Stimulated activated CD4-positive, alpha-beta T cell treated with anti-CD3 and anti-CD28 coated beads, Interleukin-15, amount 100 ng/mL, for 48 hours (primary cell): ENCODE results near the gene DNASE1.
"Not testable (repeated sequence)": the region's sequence is repeated elsewhere in the genome, so short reads cannot be mapped to it uniquely, and the experiment has no call there.

Experiments
- DNase-seq, 2 donors: peaks; one replicate each; pipeline ENCODE4 v3.0.0-alpha.2; 2020; ENCODE audit warnings: low read depth in 2 of 2

Gene DNASE1

DNA sequence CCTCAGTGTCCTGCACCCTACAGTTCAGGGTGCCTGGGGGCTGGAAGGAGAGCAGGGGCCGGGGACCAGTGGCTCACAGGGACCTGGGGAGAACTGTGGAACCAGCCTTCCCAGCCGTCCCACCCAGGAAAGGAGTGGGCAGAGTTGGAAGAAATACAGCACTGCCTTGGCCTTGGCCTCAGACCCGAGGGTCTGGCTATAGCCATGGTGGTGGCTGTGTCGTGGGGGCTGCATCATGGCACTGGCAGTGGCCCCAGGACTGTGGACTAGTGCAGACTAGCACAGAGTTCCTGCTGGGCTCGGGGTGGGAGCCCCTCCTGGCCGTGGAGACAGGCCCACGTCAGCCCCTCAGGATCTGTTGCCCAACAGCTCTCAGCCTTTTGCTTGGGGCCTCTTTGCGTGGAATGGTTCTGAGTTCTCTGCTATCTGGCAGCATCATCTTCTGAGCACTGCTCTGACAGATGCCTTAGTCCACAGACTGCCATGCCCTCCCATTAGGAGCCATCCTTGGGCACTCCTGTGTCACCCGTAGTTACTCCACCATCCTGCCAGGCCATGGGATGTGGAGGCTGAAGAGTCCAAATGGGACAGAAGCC is 12.6 kb upstream of the DNASE1 start:
- no peak for DNase-seq

DNA sequence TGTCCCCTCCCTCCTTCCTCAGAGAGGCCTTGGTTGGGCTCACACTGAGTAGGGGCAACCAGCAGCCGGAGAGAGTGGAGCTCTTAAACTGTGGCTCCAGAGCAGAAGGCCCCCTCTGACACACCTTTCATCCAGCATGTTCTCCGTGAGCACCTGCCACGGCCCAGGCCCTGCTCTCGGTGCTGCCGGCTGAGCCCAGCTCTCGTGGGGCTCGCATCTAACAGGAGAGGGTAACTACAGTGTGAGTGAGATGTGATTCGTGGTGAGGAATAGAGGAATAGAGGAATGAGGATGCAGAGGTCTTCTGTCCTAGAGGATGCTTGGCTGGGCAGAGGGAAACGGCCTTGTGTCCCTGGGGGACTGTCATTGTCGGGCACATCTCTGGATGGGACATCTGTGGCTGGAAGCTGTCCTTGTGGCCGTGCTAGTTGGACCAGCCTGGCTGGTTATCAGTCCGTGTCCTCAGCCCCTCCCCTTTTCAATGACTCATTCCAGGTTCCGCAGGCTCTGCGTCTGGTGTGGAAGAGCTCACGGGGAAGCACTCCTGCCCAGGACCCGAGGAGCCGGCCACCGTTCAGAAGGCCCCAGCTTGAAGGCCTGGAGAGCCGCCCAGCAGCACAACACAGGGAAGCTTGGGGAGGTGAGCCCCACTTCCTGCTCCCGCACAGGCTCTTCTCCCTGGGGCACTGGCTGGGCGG is 11.9 kb upstream of the DNASE1 start:
- DNase-seq: no peak

DNA sequence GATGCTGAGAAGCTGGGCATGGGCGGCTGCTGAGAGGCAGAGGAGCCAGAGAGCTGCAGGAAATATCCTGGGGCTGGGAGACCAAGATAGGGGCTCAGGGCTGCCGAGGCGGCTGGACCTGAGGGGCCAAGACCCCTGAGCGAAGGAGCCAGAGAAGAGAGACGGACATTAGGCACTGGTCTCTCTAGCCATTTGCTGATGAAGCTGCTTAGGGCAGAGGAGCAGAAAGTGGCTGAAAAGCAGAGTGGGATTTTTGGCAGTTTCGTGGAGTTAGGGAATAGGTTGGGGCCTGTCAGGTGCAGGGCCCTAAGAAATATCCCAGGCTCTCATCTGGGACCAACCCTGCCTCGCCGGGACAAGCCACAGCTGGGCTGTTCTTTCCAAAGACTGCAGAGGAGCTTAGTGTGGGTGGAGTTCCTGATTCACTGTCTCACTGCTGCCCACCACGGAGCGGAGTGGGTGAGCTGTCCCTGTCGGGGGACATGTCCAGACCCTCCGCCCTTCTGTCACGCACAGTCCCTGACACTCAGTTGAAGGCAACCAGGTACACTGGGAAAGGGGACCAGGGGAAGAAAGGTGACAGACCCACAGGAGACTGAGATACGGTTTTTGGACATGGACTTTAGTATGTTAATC is 11.3 kb upstream of the DNASE1 start:
- DNase-seq: no peak

DNA sequence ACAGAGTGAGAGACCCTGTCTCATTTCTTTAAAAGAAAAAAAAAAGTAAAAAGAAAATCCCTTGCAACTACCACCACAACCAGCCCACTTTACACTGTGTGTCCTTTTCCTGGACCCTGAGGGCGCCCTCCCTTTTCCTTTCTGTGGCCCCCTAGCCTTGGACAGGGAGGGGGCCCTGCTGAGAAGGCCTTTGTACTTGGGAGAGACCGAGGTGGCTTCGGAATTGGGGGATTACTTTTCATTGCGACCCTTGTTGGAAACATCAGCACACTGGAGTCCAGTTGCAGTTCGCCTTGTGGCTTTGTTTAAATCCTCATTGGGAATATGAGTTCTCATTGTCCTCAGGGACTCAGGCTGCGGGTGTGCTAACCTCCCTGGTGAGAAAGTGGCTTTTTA is 9.4 kb upstream of the DNASE1 start:
- DNase-seq: no peak

DNA sequence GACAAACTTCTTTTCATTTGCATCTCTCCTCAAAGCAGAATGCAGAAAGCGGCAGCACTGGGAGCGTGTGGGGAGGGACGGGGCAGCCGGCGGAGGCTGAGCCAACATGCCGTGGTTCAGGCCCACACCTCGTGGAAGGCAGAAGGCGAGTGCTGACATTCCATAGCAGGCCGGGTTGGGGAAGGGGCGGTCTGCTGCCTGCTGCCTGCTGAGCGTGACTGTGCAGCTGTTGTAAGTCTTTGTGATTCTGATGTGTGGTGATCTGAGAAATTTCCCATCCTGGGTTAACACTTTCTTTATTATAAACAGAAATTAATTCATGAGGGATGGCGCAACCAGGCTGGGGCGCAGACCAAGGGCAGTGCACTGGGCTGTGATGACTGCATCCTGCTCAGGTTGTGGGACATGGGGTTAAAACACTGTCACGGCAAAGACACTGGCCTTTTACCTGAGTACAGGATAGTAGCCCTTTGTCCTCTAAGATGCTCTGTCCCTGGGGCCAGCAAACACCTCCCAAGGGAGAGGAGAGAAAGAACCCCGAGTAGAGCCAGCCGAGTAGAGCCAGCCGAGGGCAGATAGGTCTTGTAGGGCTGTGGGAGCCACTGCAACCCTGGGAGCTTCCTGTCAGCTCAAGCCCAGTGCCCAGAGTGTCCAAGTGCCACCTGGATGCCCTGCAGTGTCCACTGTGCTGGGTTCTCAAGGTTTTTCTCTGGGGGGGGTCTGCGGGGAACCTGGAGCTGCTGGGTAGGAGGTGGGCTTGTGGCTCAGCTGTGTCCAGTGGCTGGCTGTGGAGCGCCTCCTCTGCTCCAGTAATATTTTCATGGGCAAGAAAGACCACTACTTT is 8.8 kb upstream of the DNASE1 start:
- no peak for DNase-seq

DNA sequence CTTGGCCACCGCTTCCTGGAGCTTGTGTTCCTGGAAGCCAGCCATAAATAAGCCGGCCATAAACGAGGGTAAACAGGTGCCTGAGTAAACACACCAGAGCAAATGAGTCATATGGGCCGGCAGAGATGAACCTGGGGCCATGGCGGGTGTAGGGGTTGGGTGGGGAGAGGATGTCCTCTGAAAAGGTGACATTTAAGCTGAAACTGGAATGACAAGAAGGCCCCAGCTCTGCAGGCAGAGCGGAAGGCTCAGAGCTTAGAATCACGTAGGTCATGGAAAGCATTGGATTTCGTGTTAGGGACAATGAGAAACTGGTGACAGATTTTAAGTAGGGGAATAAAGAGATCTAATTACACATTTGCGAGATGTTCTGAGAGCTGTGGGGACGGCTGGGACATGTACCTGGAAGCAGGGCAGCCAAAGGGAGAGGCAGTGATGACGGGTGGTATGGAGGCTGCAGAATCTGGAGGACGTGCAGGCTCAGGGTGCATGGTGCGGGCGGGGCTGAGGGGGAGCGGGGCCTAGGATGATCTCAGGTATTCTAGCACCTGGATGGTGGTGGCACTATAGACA is 8.1 kb upstream of the DNASE1 start:
- DNase-seq: no peak

DNA sequence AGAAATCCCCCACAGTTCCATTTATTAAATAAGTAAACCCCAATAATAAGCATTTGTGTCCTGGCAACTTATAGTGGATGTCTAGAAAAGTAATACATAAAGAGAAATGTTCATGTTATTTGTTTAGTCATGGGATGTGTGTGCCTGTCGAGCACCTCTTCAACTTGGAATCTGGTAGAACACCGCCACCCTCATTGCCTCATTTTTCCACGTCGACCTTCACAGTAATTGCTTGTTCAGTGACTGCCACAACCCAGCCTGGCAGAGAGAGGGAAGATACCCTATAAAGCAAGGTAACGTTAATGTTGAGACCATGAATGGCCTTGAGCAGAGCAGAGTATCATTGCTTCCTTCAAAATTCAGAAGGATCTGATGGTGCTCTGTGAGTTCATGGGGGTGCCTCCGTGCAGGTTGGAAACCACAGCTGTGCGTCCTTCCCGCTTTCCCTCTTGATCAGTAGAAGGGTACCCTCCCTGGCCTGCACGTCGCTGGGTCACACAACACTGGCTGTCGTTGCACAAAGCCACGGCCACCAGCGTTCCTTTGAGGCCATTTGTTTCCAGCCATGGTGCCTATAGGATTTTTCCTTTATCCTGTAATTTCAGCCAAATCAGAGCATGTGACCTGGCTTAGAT is 3.7 kb upstream of the DNASE1 start:
- DNase-seq: no peak

DNA sequence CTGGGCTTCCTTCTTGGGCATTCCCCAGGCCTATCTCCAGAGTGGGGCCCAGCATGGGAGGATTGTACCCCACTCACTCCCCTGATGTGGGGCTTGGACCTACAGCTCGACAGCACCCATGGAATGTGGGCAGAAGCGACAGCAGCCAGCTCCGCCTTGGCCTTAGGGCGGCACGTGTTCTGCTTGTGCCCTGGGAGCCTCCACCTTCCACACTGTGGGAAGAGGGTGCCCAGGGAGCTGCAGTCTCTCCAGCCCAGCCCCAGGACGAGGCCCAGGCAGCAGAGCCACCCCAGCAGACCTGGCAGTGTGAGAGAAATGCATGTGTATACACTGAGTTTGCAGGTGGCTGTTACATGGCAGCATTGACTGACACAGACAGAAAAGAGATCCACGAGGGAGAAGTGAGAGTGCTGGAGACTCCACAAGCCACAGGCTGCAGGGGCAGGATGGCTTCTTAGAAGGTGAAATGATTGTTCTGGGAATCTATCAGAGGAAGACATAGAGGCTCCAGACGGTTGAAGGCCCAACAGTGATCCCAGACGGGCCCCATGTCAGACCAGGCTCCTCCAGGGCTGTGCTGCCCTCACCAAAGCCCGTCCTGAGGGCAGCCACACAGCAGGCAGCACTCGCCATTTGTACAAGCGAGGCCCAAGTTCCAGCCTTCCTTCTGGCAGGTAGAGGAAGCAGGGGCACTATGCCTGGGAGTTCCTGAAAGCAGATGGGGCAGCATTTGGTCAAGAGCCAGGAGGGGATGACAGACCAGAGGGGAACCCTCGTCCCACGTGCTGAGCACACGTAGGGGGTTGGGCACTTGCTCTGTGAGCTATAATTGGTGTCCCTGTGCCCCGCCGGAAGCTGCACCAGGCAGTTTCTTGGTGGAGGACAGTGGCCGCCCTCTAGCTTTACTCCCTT is 2.8 kb upstream of the DNASE1 start:
- no peak for DNase-seq

DNA sequence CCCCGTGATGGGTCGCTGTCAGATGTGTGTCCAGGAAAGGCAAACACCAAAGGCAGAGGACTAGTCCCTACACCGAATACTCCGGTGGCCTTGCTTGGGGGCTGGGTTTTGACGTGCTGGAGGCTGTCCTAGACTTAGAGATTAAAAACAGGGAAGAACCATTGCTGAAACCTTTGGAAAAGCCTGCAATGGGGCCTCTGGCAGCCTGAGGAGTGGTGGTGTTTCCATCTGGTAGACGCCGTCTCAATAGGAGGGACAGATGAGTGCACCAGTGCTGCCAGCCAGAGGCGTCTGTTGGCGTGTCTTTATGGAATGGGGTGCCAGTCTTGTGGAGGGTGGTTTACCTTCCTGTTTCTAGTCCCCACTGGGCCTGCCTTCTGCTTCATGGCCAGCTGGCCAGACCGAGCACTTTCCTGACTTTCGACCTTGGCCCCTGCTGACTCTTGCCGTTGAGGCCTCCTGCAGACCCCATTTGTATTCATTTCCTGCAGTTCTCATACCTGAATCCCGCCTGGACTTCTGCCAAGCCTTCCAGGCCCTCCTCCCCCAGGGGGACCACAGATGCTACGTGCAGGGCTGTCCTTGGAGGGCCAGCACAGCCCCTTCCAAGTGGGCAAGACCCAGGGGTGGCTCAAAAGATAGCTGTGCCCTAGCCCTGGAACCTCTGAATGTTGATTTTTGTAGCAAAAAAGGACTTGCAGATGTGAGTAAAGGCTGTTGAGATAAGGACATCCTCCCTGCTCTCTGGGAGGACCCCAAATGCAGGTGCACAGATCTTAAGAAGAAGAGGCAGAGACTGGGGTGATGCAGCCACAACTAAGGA is 1.9 kb upstream of the DNASE1 start:
- DNase-seq: no peak

DNA sequence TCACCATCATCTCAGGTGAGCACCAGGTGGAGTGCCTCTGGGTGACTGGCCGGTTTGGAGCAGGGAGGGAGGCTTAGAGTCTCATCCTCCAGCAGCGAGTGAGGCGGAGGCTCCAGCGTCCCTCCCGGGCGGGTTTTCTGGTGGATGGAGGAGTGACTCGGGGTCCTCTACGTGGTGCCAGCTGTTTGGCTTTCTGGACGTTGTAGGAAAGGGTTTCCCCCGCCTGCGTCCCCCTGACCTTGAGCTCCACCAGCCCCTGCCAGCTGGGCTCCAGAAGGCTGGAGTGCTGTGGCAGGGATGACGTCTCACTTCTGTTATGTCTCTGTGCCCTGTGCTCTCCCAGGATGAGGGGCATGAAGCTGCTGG is 522 bp downstream of the DNASE1 start:
- DNase-seq: no peak

DNA sequence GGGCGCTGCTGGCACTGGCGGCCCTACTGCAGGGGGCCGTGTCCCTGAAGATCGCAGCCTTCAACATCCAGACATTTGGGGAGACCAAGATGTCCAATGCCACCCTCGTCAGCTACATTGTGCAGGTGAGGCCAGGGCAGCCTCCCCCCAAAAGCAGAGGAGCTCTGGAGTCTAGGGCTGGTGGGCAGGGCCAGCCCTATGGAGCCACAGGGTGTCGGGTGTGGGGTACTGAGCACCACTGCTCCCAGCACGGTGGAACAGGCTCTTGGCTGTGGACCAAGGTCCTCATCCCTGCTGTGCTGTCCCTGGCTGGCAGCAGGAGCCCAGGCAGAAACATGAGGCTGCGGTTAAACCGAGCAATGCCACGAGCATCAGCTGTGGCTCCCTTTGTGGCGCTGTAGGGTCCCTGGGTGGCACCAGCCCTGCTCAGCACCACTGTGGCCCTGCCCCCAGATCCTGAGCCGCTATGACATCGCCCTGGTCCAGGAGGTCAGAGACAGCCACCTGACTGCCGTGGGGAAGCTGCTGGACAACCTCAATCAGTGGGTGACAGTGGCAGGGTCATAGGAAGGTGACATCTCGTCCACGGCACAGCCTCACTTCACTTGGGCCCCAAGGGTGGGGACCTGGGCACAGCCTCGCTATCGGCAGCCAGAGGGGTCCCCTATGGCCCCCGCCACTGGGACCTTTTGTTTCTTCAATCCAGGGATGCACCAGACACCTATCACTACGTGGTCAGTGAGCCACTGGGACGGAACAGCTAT is 1.1 kb downstream of the DNASE1 start:
- DNase-seq: no peak

DNA sequence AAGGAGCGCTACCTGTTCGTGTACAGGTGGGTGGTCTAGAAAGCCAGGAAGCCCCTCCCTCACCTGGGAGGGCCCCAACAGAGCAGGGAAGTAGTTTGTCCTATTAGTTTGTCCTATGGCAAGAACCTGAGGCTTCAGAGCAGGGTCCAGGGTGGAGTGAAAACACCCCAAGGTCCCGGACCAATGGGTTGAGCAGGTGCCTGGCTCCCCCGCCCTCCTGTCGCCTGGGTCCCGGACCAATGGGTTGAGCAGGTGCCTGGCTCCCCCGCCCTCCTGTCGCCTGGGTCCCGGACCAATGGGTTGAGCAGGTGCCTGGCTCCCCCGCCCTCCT is 1.6 kb downstream of the DNASE1 start:
- not testable (repeated sequence) for DNase-seq

DNA sequence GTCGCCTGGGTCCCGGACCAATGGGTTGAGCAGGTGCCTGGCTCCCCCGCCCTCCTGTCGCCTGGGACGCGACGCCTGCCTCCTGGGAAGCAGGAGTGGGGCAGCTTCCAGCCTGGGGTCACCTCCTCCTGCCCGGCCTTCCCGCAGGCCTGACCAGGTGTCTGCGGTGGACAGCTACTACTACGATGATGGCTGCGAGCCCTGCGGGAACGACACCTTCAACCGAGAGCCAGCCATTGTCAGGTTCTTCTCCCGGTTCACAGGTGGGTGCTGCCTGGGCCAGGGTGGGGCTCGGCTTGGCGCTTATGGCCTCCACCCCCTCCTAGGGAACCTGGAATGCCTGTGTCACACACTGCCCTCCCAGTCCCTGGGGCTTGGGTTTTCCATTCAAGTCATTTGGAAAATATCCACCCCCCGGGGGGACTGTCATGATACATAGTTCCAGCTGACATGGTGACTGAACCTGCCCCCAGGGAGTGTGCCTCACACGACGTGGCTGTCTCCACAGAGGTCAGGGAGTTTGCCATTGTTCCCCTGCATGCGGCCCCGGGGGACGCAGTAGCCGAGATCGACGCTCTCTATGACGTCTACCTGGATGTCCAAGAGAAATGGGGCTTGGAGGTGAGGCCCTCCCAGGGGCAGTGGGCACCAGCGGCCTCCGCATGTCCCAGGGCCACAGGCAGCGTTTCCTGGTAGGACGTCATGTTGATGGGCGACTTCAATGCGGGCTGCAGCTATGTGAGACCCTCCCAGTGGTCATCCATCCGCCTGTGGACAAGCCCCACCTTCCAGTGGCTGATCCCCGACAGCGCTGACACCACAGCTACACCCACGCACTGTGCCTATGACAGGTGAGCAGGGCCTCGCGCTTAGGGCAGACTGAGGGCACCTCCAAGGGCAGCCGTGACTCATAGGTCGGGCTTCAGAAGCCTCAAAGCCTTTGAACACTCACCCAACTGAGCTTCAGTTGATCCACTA is 2.3 kb downstream of the DNASE1 start:
- peak in 1 of 2 donors; percentile 51 for DNase-seq

DNA sequence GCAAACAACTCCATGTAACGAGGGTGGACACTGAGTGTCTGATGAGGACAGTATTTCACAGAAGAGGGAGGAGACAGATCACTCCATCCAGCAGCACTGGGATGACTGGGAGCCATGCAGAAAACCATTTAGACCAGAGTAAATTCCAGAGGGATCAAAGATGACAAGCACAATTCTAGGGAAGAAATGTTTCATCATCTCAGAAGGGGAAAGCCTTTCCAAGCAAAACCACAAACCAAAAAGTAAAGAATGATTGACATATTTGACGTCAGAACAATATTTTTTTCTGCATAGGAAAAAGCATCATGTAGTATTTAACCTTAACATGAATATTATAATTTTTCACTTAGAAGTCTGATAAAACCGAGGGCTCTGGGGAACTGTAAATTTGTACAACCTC is 4.8 kb downstream of the DNASE1 start:
- DNase-seq: no peak

DNA sequence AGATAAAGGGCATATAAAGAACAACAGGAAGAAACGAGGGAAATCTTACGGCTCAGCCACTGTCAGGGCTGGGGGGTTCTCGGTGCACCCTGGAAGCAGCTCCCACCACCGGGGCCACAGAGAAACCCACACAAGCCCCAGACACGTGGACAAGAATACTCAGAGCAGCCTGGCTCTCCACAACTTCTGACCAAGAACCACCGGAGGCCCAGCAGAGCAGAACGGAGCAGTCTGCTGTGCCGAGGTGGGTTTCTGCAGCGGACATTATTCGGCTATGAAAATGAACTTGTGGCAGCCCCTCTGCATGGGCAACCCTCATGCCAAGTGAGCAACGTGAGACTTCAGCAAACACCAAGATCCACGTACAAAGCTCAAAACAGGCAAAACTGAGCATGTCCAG is 6.8 kb downstream of the DNASE1 start:
- DNase-seq: no peak

DNA sequence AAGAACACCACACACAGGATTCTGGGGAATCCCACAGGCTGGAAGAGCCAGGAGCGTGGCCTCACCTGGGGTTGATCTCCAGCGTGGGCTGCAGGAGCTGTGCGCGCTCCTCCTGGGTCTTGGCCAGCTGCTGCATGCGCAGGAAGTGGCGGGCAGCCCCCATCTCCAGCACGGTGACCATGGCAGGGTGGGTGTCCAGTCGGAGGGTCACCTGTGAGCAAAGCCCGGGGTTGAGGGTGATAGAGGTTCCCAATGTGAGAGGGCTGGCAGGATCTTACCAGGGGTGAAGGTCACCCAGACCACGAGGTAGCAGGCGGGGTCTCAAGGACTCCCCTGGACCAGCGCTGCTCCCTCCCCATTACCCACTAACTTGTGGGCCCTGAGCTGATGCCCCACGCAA is 7.4 kb downstream of the DNASE1 start:
- no peak for DNase-seq

DNA sequence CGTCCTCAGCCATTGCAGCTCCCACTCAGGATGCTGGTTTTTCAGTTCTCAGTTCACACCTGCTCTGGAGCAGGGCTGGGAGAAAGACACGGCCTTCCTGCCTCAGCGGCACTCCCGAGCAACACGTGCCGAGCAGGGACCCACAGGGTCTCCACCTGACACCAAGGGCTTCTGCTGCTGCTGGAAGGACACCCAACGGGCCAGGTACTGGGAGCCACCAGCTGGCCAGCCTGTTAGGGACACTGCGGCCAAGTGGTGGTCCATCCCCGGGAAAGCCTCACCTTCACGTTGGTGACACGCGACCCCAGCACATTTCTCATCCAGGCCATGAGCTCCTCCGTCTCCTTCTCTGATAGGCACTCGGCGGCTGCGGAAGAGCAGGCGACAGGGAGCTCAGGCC is 8.1 kb downstream of the DNASE1 start:
- DNase-seq: no peak
